H1 (cell line): ENCODE data around the gene ANK2. TPM values are rescaled to one million over a fixed set of nuclear protein-coding genes. Genes with fewer than 3 reads are reported as not detected.
A peak's percentile ranks its signal among the peaks of the same experiment; 100 is the strongest.

Source experiments
- CTCF ChIA-PET: fragments of 300-600 bp; sonication (Branson Sonifier 250); formaldehyde crosslinking; loops from one replicate; lab custom pipeline; 2021; ENCODE audit not compliant: partially characterized antibody; lab: Charles Lee
- POLR2A ChIA-PET: fragments of 300-600 bp; sonication (Branson Sonifier 250); formaldehyde crosslinking; loops from one replicate; lab custom pipeline; 2021; ENCODE audit warnings: inconsistent platforms; ENCODE audit not compliant: partially characterized antibody; lab: Charles Lee
- DNase-seq, 2 experiments: peaks; one replicate each; pipeline versions ENCODE4 v3.0.0 to v3.0.0-alpha.2; 2010 to 2022; ENCODE audit warnings: low spot score in 2 of 2, low read depth in 1 of 2, mixed read lengths in 1 of 2
- FAIRE-seq: peaks from 2 replicates; lab custom pipeline; 2011; peaks lifted over from hg19 to GRCh38; lab: Jason Lieb, UNC
- H2AFZ ChIP-seq: 2 replicates; pipeline ENCODE4 v1.8.1; 2012; ENCODE audit warnings: low read length, inconsistent platforms
- H2AK5ac ChIP-seq: 2 replicates; pipeline ENCODE4 v1.6.1; 2013; ENCODE audit warnings: low read depth, low read length
- H2BK120ac ChIP-seq: replicated peaks from 2 replicates; pipeline ENCODE3; 2013; ENCODE audit warnings: low read depth, low read length, inconsistent platforms
- H2BK12ac ChIP-seq: 2 replicates; pipeline ENCODE4 v1.6.1; 2013; ENCODE audit warnings: low read depth, low read length
- H2BK15ac ChIP-seq: 2 replicates; pipeline ENCODE4 v1.6.1; 2013; ENCODE audit warnings: low read length
- H2BK20ac ChIP-seq: 2 replicates; pipeline ENCODE4 v1.6.1; 2013; ENCODE audit warnings: low read length
- H2BK5ac ChIP-seq: 2 replicates; pipeline ENCODE4 v1.6.1; 2013; ENCODE audit warnings: low read depth, low read length
- H3K14ac ChIP-seq: 2 replicates; pipeline ENCODE4 v1.6.1; 2013; ENCODE audit warnings: inconsistent platforms; ENCODE audit not compliant: insufficient read length
- H3K18ac ChIP-seq: 2 replicates; pipeline ENCODE4 v1.6.1; 2013; ENCODE audit warnings: low read length; ENCODE audit errors: extremely low read depth
- H3K23ac ChIP-seq: 2 replicates; pipeline ENCODE4 v1.6.1; 2013; ENCODE audit warnings: inconsistent platforms; ENCODE audit not compliant: insufficient read length
- H3K23me2 ChIP-seq: 2 replicates; pipeline ENCODE4 v1.6.1; 2013; ENCODE audit warnings: low read depth, low read length
- H3K27ac ChIP-seq: 2 replicates; pipeline ENCODE4 v1.6.1; 2011; ENCODE audit warnings: low read depth, low read length, inconsistent platforms
- H3K27me3 ChIP-seq, 4 experiments: replicated peaks in 1 of 4; 1 replicate in 1 of 4; 2 replicates in 3 of 4; pipeline versions ENCODE4 v1.6.1 to v1.8.1; 2011 to 2013; ENCODE audit warnings: low read length in 3 of 4, mild to moderate bottlenecking in 3 of 4, inconsistent platforms in 2 of 4, mixed read lengths in 2 of 4, moderate library complexity in 1 of 4; ENCODE audit not compliant: control insufficient read depth in 3 of 4, insufficient read depth in 3 of 4; ENCODE audit errors: extremely low read depth in 1 of 4
- H3K36me3 ChIP-seq, 4 experiments: 2 replicates each; pipeline versions ENCODE4 v1.6.1 to v1.8.1; 2011 to 2013; ENCODE audit warnings: mild to moderate bottlenecking in 4 of 4, low read length in 3 of 4, moderate library complexity in 2 of 4, control low read depth in 1 of 4, inconsistent platforms in 1 of 4; ENCODE audit not compliant: insufficient read depth in 4 of 4, control insufficient read depth in 2 of 4
- H3K4ac ChIP-seq: replicated peaks from 2 replicates; pipeline ENCODE3; 2013; ENCODE audit warnings: low read length, low read depth, mixed read lengths, inconsistent platforms; ENCODE audit not compliant: insufficient read length
- H3K4me1 ChIP-seq, 4 experiments: replicated peaks in 1 of 4; 1 replicate in 1 of 4; 2 replicates in 3 of 4; pipeline versions ENCODE4 v1.6.1 to v1.8.1; 2011 to 2013; ENCODE audit warnings: low read length in 3 of 4, inconsistent platforms in 2 of 4, mixed read lengths in 1 of 4; ENCODE audit not compliant: insufficient read depth in 4 of 4, control insufficient read depth in 3 of 4
- H3K4me2 ChIP-seq, 2 experiments: 2 replicates each; pipeline versions ENCODE4 v1.6.1 to v1.8.1; 2011 to 2013; ENCODE audit warnings: low read depth in 2 of 2, low read length in 2 of 2, control low read depth in 1 of 2, inconsistent platforms in 1 of 2, mild to moderate bottlenecking in 1 of 2; ENCODE audit not compliant: insufficient read depth in 1 of 2
- H3K4me3 ChIP-seq, 4 experiments: fragments of 200-600, 300-600 bp in 1 of 4; sonication (generic), shearing (Covaris generic), sonication (Bioruptor Twin) in 1 of 4; 2 replicates each; pipeline versions ENCODE4 v1.5.1 to v1.8.1; 2011 to 2016; ENCODE audit warnings: low read length in 4 of 4, low read depth in 3 of 4, control low read depth in 2 of 4, inconsistent platforms in 2 of 4, mild to moderate bottlenecking in 2 of 4, mixed read lengths in 1 of 4, moderate library complexity in 1 of 4; ENCODE audit not compliant: insufficient read depth in 2 of 4; ENCODE audit errors: extremely low read depth in 1 of 4
- H3K56ac ChIP-seq: replicated peaks from 2 replicates; pipeline ENCODE3; 2013; ENCODE audit warnings: low read depth, mild to moderate bottlenecking, mixed read lengths, low read length, inconsistent platforms; ENCODE audit not compliant: insufficient read length
- H3K79me1 ChIP-seq: 2 replicates; pipeline ENCODE4 v1.6.1; 2013; ENCODE audit warnings: low read depth, low read length, control low read depth
- H3K79me2 ChIP-seq, 2 experiments: 2 replicates each; pipeline versions ENCODE4 v1.6.1 to v1.8.1; 2012 to 2013; ENCODE audit warnings: low read length in 2 of 2, mild to moderate bottlenecking in 2 of 2, inconsistent platforms in 1 of 2; ENCODE audit not compliant: insufficient read depth in 2 of 2, control insufficient read depth in 1 of 2
- H3K9ac ChIP-seq, 4 experiments: replicated peaks in 1 of 4; 1 replicate in 1 of 4; 2 replicates in 3 of 4; pipeline versions ENCODE4 v1.6.1 to v1.8.1; 2011 to 2013; ENCODE audit warnings: low read depth in 3 of 4, low read length in 3 of 4, control low read depth in 2 of 4, mild to moderate bottlenecking in 2 of 4, moderate library complexity in 2 of 4, inconsistent platforms in 1 of 4; ENCODE audit errors: extremely low read depth in 1 of 4
- H3K9me3 ChIP-seq, 2 experiments: 2 replicates each; pipeline versions ENCODE4 v1.6.1 to v1.8.1; 2012 to 2013; ENCODE audit warnings: mild to moderate bottlenecking in 2 of 2, moderate library complexity in 2 of 2, control low read depth in 1 of 2, inconsistent platforms in 1 of 2, low read depth in 1 of 2, low read length in 1 of 2, mixed read lengths in 1 of 2; ENCODE audit not compliant: insufficient read depth in 2 of 2
- H4K20me1 ChIP-seq, 2 experiments: replicated peaks in 1 of 2; 2 replicates each; pipeline versions ENCODE3 to v1.8.1; 2011 to 2013; ENCODE audit warnings: inconsistent platforms in 2 of 2, low read length in 2 of 2, mild to moderate bottlenecking in 1 of 2; ENCODE audit not compliant: insufficient read depth in 2 of 2, control insufficient read depth in 1 of 2
- H4K5ac ChIP-seq: 2 replicates; pipeline ENCODE4 v1.6.1; 2013; ENCODE audit warnings: low read length, low read depth, mixed read lengths, inconsistent platforms; ENCODE audit not compliant: insufficient read length
- H4K8ac ChIP-seq: 2 replicates; pipeline ENCODE4 v1.8.0; 2013; ENCODE audit warnings: mild to moderate bottlenecking, moderate library complexity, low read length, inconsistent platforms; ENCODE audit not compliant: insufficient read depth; ENCODE audit errors: extremely low read depth
- H4K91ac ChIP-seq: replicated peaks from 2 replicates; pipeline ENCODE3; 2013; ENCODE audit warnings: low read length, mixed read lengths, inconsistent platforms; ENCODE audit not compliant: insufficient read length
- SAP30 ChIP-seq: fragments of 300-600 bp; sonication (generic); IDR thresholded peaks from 2 replicates; pipeline ENCODE4 v1.7.1; 2012; ENCODE audit warnings: low read length, moderate library complexity, mild to moderate bottlenecking, inconsistent platforms; ENCODE audit not compliant: insufficient read depth, insufficient replicate concordance
- SIN3A ChIP-seq, 2 experiments: IDR thresholded peaks in 1 of 2; conservative IDR thresholded peaks in 1 of 2; 2 replicates each; pipeline ENCODE4 v1.6.1; 2011 to 2012; ENCODE audit warnings: low read length in 2 of 2, improper control_type of control experiment in 1 of 2, low read depth in 1 of 2, mild to moderate bottlenecking in 1 of 2
- WGBS, 2 experiments: shearing (Covaris generic) in 1 of 2; methylation state at CpG; one replicate each; pipeline versions ENCODE4 v1.1.6 to v1.1.7; 2013 to 2015; ENCODE audit warnings: low lambda C conversion rate in 2 of 2, mixed read lengths in 2 of 2, inconsistent platforms in 1 of 2, low coverage in 1 of 2, missing lambda C conversion rate in 1 of 2; ENCODE audit not compliant: insufficient replicate concordance in 2 of 2, insufficient coverage in 1 of 2, insufficient read length in 1 of 2; ENCODE audit errors: extremely low coverage in 1 of 2, missing lambda C conversion rate in 1 of 2; 5-methylcytosine and 5-hydroxymethylcytosine counted together
- polyA plus RNA-seq, 7 experiments: library from polyadenylated mRNA; depleted of rRNA in 3 of 7; stranded (reverse) in 5 of 7; unstranded in 2 of 7; fragments of >200 nt in 5 of 7; fragments of 200-250 nt in 2 of 7; gene quantifications; 1 replicate in 5 of 7; 2 replicates in 1 of 7; 4 replicates in 1 of 7; pipeline versions ENCODE4 v1.2.1 to v1.2.3, GENCODE V29; 2011 to 2013; ENCODE audit warnings: missing spikeins in 2 of 7, mixed read lengths in 2 of 7
- total RNA-seq: library from RNA; stranded (reverse); fragmentation: NEBNext Ultra II Directional; extraction: Animal tissue kit (Norgen Biotek cat#: 25700); gene quantifications from 2 replicates; pipeline ENCODE4 v1.2.1, GENCODE V29; 2021

The ANK2 gene
- total and polyA plus RNA-seq, 2 of the 8 experiments (the other 6 are each of a cell fraction or from before 2014, with no cell fraction given) = 14.2 to 35.1 TPM

DNA sequence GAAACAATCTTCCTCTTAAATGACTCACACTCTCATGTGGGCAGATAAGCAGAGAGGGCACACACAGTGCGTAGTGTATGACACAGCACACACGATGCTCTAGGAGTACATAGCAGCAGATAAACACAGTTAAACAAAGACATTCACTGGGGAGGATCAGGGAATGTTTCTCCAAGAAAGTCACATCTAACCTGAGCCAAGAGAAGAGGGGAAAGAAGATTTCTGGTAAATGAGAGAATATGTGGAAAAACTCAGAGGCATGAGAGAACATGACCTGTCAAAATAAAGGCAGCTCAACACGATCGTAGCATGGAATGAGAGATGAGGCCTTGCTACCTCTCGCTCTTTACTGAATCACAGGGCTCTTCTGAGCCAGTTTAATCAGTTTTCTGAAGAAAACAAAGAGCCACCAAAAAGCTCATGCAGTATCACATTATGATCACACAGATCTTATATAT lies 251.0 kb downstream of the ANK2 start:
- FAIRE-seq (no peak), DNase-seq (no peak)
- Histone ChIP-seq H2BK15ac (peak overlapping the region; percentile 40; the same call in 1 of the 2 replicates), H3K4me1 (peaks cover 0 to 6% (median 2%) of the 10 kb centered on the region in 4 experiments; a peak in 5 of 7 replicates), H3K4ac (no peak overlapping the region), H2BK12ac (no peak overlapping the region), H3K23ac (no peak overlapping the region), H3K79me2 (no peaks in the 10 kb centered on the region), H4K5ac (no peak overlapping the region), H3K18ac (0 out of 2 replicates have a peak overlapping the region, but pooled peaks have one; percentile 75), H4K20me1 (no peaks in the 10 kb centered on the region), H3K4me2 (no peak overlapping the region), H4K91ac (peak overlapping the region; percentile 52), H2BK5ac (peak overlapping the region; percentile 12; the same call in 1 of the 2 replicates), H3K23me2 (no peaks in the 10 kb centered on the region), H3K27ac (no peak overlapping the region; the same call in 1 of the 2 replicates), H3K9ac (no peak overlapping the region), H4K8ac (no peak overlapping the region), H3K79me1 (no peaks in the 10 kb centered on the region), H3K14ac (no peak overlapping the region), H2AFZ (no peak overlapping the region), H2AK5ac (0 out of 2 replicates have a peak overlapping the region, but pooled peaks have one; percentile 19), H2BK20ac (no peak overlapping the region), H3K4me3 (no peak overlapping the region), H3K56ac (no peak overlapping the region), H3K36me3 (peaks cover 0 to 25% (median 0%) of the 10 kb centered on the region in 4 experiments; a peak in 1 of 8 replicates), H3K9me3 (no peaks in the 10 kb centered on the region), H2BK120ac (no peak overlapping the region), H3K27me3 (no peaks in the 10 kb centered on the region)
- ChIA-PET POLR2A (no interaction called here), CTCF (interaction anchor here (0.6 to 1.2 kb wide), 4 partner anchors 8 to 194 kb away, joined by 3 read pairs; no protein-coding TSS in a partner anchor)
- WGBS, 2 experiments = 82% methylated on average over 5 of the region's 5 CpGs; no CpG with 5 or more reads in 1 of the 2 experiments
- TF ChIP-seq SAP30 (no peak), SIN3A (conservative IDR thresholded peaks at IDR 0.05 in 1 of 2, IDR thresholded peaks at IDR 0.05 in 1 of 2; ENCODE audit: low read depth in 1 of 2, low read length in 2 of 2) (no peak)
